HepG2 (cell line): ENCODE data around the gene IFNA6. TPM values are rescaled to one million over a fixed set of nuclear protein-coding genes. Genes with fewer than 3 reads are reported as not detected.

Experiments
- ATAC-seq: fragments of 200-7000 bp; cut with Tn5 transposase; 3 replicates; pipeline ENCODE4 v1.9.1; 2020; ENCODE audit warnings: mild to moderate bottlenecking, moderate library complexity
- BruUV-seq: library from RNA; stranded (reverse); fragments of 400-500 nt; replicated peaks from 2 replicates; lab custom pipeline; 2021; lab: Mats Ljungman, UMichigan
- CTCF ChIA-PET: fragments of 300-600 bp; formaldehyde crosslinking; extraction: SDS; loops from one replicate; lab custom pipeline; 2021; ENCODE audit warnings: low total read pairs, inconsistent platforms, low intra/inter-chr PET ratio; lab: Yijun Ruan, JAX
- POLR2A ChIA-PET: fragments of 350-600 bp; sonication (Branson Sonifier 250); formaldehyde crosslinking; loops from one replicate; lab custom pipeline; 2020; ENCODE audit warnings: antibody characterized with exemption, inconsistent platforms; lab: Yijun Ruan, JAX
- DNase-seq: peaks from one replicate; pipeline ENCODE4 v3.0.0-alpha.2; 2015; ENCODE audit warnings: low spot score
- FAIRE-seq: peaks from 3 replicates; lab custom pipeline; 2011; peaks lifted over from hg19 to GRCh38; lab: Jason Lieb, UNC
- H2AFZ ChIP-seq: one replicate; pipeline ENCODE4 v1.6.1; 2011; ENCODE audit warnings: low read length, inconsistent platforms
- H3K27ac ChIP-seq: fragments of 300-600 bp; 3 replicates; pipeline ENCODE4 v1.8.0; 2011; ENCODE audit warnings: mixed run types, mild to moderate bottlenecking, mixed read lengths, low read length, inconsistent platforms; ENCODE audit not compliant: insufficient read depth; ENCODE audit errors: extremely low read length
- H3K27me3 ChIP-seq, 2 experiments: fragments of 200-600 bp in 1 of 2; 2 replicates in 1 of 2; 3 replicates in 1 of 2; pipeline versions ENCODE4 v1.6.0 to v1.8.0; 2011; ENCODE audit warnings: low read length in 2 of 2, mild to moderate bottlenecking in 2 of 2, moderate library complexity in 2 of 2, inconsistent platforms in 1 of 2; ENCODE audit not compliant: insufficient read depth in 2 of 2, control insufficient read depth in 1 of 2
- H3K36me3 ChIP-seq, 2 experiments: fragments of 200-600 bp in 1 of 2; replicated peaks in 1 of 2; 2 replicates in 1 of 2; 3 replicates in 1 of 2; pipeline versions ENCODE4 v1.5.1 to v1.8.0; 2011; ENCODE audit warnings: low read length in 2 of 2, inconsistent platforms in 1 of 2; ENCODE audit not compliant: insufficient read depth in 2 of 2, control insufficient read depth in 1 of 2
- H3K4me1 ChIP-seq: 2 replicates; pipeline ENCODE4 v1.5.1; 2012; ENCODE audit warnings: low read length, inconsistent platforms; ENCODE audit not compliant: insufficient read depth
- H3K4me2 ChIP-seq: 2 replicates; pipeline ENCODE4 v1.6.0; 2011; ENCODE audit warnings: low read depth, low read length, inconsistent platforms
- H3K4me3 ChIP-seq, 3 experiments: fragments of 200-600 bp in 1 of 3; sonication (generic), shearing (Covaris generic) in 1 of 3; replicated peaks in 1 of 3; 2 replicates each; pipeline ENCODE4 v1.5.1; 2011 to 2016; ENCODE audit warnings: low read length in 3 of 3, inconsistent platforms in 2 of 3, low read depth in 2 of 3, mild to moderate bottlenecking in 2 of 3, control low read depth in 1 of 3, mixed read lengths in 1 of 3; ENCODE audit not compliant: insufficient read depth in 1 of 3
- H3K79me2 ChIP-seq: one replicate; pipeline ENCODE4 v1.6.1; 2011; ENCODE audit warnings: low read length, inconsistent platforms; ENCODE audit not compliant: insufficient read depth
- H3K9ac ChIP-seq: 2 replicates; pipeline ENCODE4 v1.6.0; 2011; ENCODE audit warnings: mild to moderate bottlenecking, low read depth, low read length, inconsistent platforms; ENCODE audit not compliant: insufficient read depth
- H3K9me3 ChIP-seq: 2 replicates; pipeline ENCODE4 v1.5.1; 2012; ENCODE audit warnings: mild to moderate bottlenecking, low read length
- H4K20me1 ChIP-seq: 2 replicates; pipeline ENCODE4 v1.6.0; 2011; ENCODE audit warnings: inconsistent platforms, mild to moderate bottlenecking, low read length, moderate library complexity; ENCODE audit not compliant: insufficient read depth
- KLF15 ChIP-seq: sonication (generic); formaldehyde crosslinking; IDR thresholded peaks from 2 replicates; pipeline ENCODE4 v1.8.1; 2023; ENCODE audit warnings: borderline replicate concordance, mild to moderate bottlenecking, inconsistent platforms, missing genetic modification reagents, mixed read lengths
- NFE2L1 ChIP-seq: sonication (generic); formaldehyde crosslinking; IDR thresholded peaks from 2 replicates; pipeline ENCODE4 v1.4.0; 2020; ENCODE audit warnings: missing genetic modification reagents, mild to moderate bottlenecking, borderline replicate concordance
- SNAPC2 ChIP-seq: sonication (generic); formaldehyde crosslinking; IDR thresholded peaks from 2 replicates; pipeline ENCODE4 v1.8.1; 2022; ENCODE audit warnings: mild to moderate bottlenecking, missing genetic modification reagents
- ZNF101 ChIP-seq: sonication (generic); formaldehyde crosslinking; IDR thresholded peaks from 2 replicates; pipeline ENCODE4 v1.4.0; 2020; ENCODE audit warnings: mild to moderate bottlenecking, low read depth, missing genetic modification reagents, borderline replicate concordance
- ZNF142 ChIP-seq: sonication (generic); formaldehyde crosslinking; IDR thresholded peaks from 2 replicates; pipeline ENCODE4 v1.4.0; 2020; ENCODE audit warnings: missing genetic modification reagents
- ZNF207 ChIP-seq: fragments of 450-650 bp; IDR thresholded peaks from 2 replicates; pipeline ENCODE4 v1.6.1; 2016; ENCODE audit warnings: antibody characterized with exemption, borderline replicate concordance
- ZNF383 ChIP-seq: sonication (generic); formaldehyde crosslinking; IDR thresholded peaks from 2 replicates; pipeline ENCODE4 v1.4.0; 2020; ENCODE audit warnings: missing genetic modification reagents, mild to moderate bottlenecking, borderline replicate concordance
- ZNF569 ChIP-seq: sonication (generic); formaldehyde crosslinking; IDR thresholded peaks from 2 replicates; pipeline ENCODE4 v1.5.0; 2020; ENCODE audit warnings: mild to moderate bottlenecking, missing genetic modification reagents, moderate library complexity, borderline replicate concordance
- ZNF646 ChIP-seq: sonication (generic); formaldehyde crosslinking; IDR thresholded peaks from 2 replicates; pipeline ENCODE4 v1.9.0; 2021; ENCODE audit warnings: mild to moderate bottlenecking, missing genetic modification reagents
- WGBS: methylation state at CpG from one replicate; pipeline ENCODE4 v1.1.6; 2017; ENCODE audit warnings: low lambda C conversion rate; 5-methylcytosine and 5-hydroxymethylcytosine counted together
- in situ Hi-C: cut with HindIII; loops from 2 replicates; pipeline ENCODE4 v1.10.0; 2017; ENCODE audit warnings: low pct_unique_long_range_greater_than_20kb; ENCODE audit not compliant: extremely low pct_ligation_motif_present
- intact Hi-C: fragments of 100-400 bp; cut with micrococcal nuclease; formaldehyde crosslinking; loops from one replicate; pipeline ENCODE4 v1.10.0; 2022; ENCODE audit not compliant: unreplicated experiment
- polyA plus RNA-seq, 8 experiments: library from polyadenylated mRNA; depleted of rRNA in 3 of 8; stranded (reverse) in 7 of 8; unstranded in 1 of 8; fragments of >200 nt; fragmentation: Illumina TruSeq in 4 of 8; extraction: Trizol in 4 of 8; gene quantifications; 2 replicates each; pipeline versions ENCODE4 v1.2.1 to v1.2.3, GENCODE V29; 2011 to 2016; ENCODE audit warnings: low read depth in 4 of 8, missing spikeins in 1 of 8, mixed read lengths in 1 of 8; ENCODE audit not compliant: insufficient read depth in 1 of 8
- total RNA-seq, 5 experiments: library from RNA; depleted of rRNA; stranded (reverse); fragments of >200 nt; fragmentation: Illumina TruSeq; extraction: Trizol; gene quantifications; 2 replicates each; pipeline ENCODE4 v1.2.3, GENCODE V29; 2016; ENCODE audit warnings: low read depth in 1 of 5

The IFNA6 gene
- total and polyA plus RNA-seq, 2 of the 13 experiments (the other 11 are each of a cell fraction or from before 2014, with no cell fraction given), result not detected

- Histone ChIP-seq H2AFZ (no peak overlapping the region), H3K36me3 (no peaks in the 10 kb centered on the region), H3K9me3 (no peaks in the 10 kb centered on the region), H3K27ac (no peak overlapping the region), H3K4me3 (no peak overlapping the region), H3K9ac (no peak overlapping the region), H4K20me1 (no peaks in the 10 kb centered on the region), H3K4me1 (no peaks in the 10 kb centered on the region), H3K79me2 (no peaks in the 10 kb centered on the region), H3K27me3 (no peaks in the 10 kb centered on the region), H3K4me2 (no peak overlapping the region)
- intact Hi-C loops, result no loop called here
- in situ Hi-C loops, result no loop called here
- POLR2A ChIA-PET, result no interaction called here
- no peak for DNase-seq
- TF ChIP-seq ZNF142 (CRISPR knock-in tag) (no peak), ZNF569 (CRISPR knock-in tag) (no peak), ZNF383 (CRISPR knock-in tag) (no peak), ZNF101 (CRISPR knock-in tag) (no peak), KLF15 (CRISPR knock-in tag) (no peak), NFE2L1 (no peak), ZNF646 (CRISPR knock-in tag) (no peak), SNAPC2 (no peak), ZNF207 (no peak)
- CTCF ChIA-PET, result no interaction called here
- no peak for FAIRE-seq
- no TSS peak for BruUV-seq
- ATAC-seq, result no peak
- WGBS, result 1% methylated on average over 7 of the region's 8 CpGs
Measured at GRCh38 chr9:21362287-21362686, 11.6 kb upstream of the IFNA6 start.
